IMR-90 (cell line): ENCODE data around the gene DDX46. TPM values are rescaled to one million over a fixed set of nuclear protein-coding genes. Genes with fewer than 3 reads are reported as not detected.
A peak's percentile ranks its signal among the peaks of the same experiment; 100 is the strongest.

Source experiments
- ATAC-seq: fragments of 200-7000 bp; cut with Tn5 transposase; 2 replicates; pipeline ENCODE4 v1.9.1; 2020; ENCODE audit warnings: low read depth, mild to moderate bottlenecking, moderate library complexity
- BruUV-seq: library from RNA; stranded (reverse); fragments of 400-500 nt; replicated peaks from 2 replicates; lab custom pipeline; 2021; lab: Mats Ljungman, UMichigan
- CTCF ChIA-PET: fragments of 300-600 bp; formaldehyde crosslinking; extraction: SDS; loops from one replicate; lab custom pipeline; 2021; ENCODE audit warnings: antibody characterized with exemption; lab: Yijun Ruan, JAX
- POLR2A ChIA-PET: fragments of 300-600 bp; sonication (Branson Sonifier 250); formaldehyde crosslinking; loops from one replicate; lab custom pipeline; 2022; ENCODE audit warnings: antibody characterized with exemption; ENCODE audit not compliant: unreplicated experiment; lab: Charles Lee
- DNase-seq: peaks from one replicate; pipeline ENCODE4 v3.0.0; 2013
- H2AFZ ChIP-seq: replicated peaks from 2 replicates; pipeline ENCODE3; 2013; ENCODE audit warnings: low read length, mild to moderate bottlenecking; ENCODE audit not compliant: poor library complexity
- H2AK5ac ChIP-seq: 2 replicates; pipeline ENCODE4 v1.6.1; 2013; ENCODE audit warnings: low read depth, low read length, inconsistent platforms
- H2AK9ac ChIP-seq: replicated peaks from 2 replicates; pipeline ENCODE3; 2013; ENCODE audit warnings: mild to moderate bottlenecking, low read depth, low read length, moderate library complexity; ENCODE audit not compliant: poor library complexity
- H2BK120ac ChIP-seq: 2 replicates; pipeline ENCODE4 v1.6.1; 2013; ENCODE audit warnings: low read depth, low read length, inconsistent platforms
- H2BK15ac ChIP-seq: 3 replicates; pipeline ENCODE4 v1.6.1; 2013; ENCODE audit warnings: low read depth, low read length, inconsistent platforms
- H2BK20ac ChIP-seq: 2 replicates; pipeline ENCODE4 v1.6.1; 2013; ENCODE audit warnings: low read depth, mild to moderate bottlenecking, inconsistent platforms, low read length, moderate library complexity
- H2BK5ac ChIP-seq: 2 replicates; pipeline ENCODE4 v1.6.1; 2013; ENCODE audit warnings: mild to moderate bottlenecking, low read depth, low read length, inconsistent platforms; ENCODE audit not compliant: poor library complexity, severe bottlenecking
- H3K14ac ChIP-seq: replicated peaks from 2 replicates; pipeline ENCODE4 v1.6.1; 2013; ENCODE audit warnings: low read depth, low read length, inconsistent platforms
- H3K18ac ChIP-seq: 2 replicates; pipeline ENCODE4 v1.6.1; 2013; ENCODE audit warnings: low read depth, low read length, control low read depth
- H3K23ac ChIP-seq: 2 replicates; pipeline ENCODE4 v1.6.1; 2013; ENCODE audit warnings: low read depth, low read length, inconsistent platforms
- H3K27ac ChIP-seq: 2 replicates; pipeline ENCODE4 v1.5.1; 2013; ENCODE audit warnings: mild to moderate bottlenecking, control low read depth, low read length; ENCODE audit not compliant: insufficient read depth
- H3K27me3 ChIP-seq: 2 replicates; pipeline ENCODE4 v1.6.1; 2013; ENCODE audit warnings: low read length; ENCODE audit not compliant: control insufficient read depth, insufficient read depth
- H3K36me3 ChIP-seq: 2 replicates; pipeline ENCODE4 v1.6.1; 2013; ENCODE audit warnings: low read length, mixed read lengths; ENCODE audit not compliant: control insufficient read depth, insufficient read depth
- H3K4ac ChIP-seq: 2 replicates; pipeline ENCODE4 v1.6.1; 2013; ENCODE audit warnings: low read depth, low read length, inconsistent platforms
- H3K4me1 ChIP-seq: 2 replicates; pipeline ENCODE4 v1.6.1; 2013; ENCODE audit warnings: low read length, mixed read lengths; ENCODE audit not compliant: control insufficient read depth, insufficient read depth
- H3K4me2 ChIP-seq: 2 replicates; pipeline ENCODE4 v1.6.1; 2013; ENCODE audit warnings: low read depth, mild to moderate bottlenecking, control low read depth, low read length, moderate library complexity
- H3K4me3 ChIP-seq: 2 replicates; pipeline ENCODE4 v1.5.1; 2013; ENCODE audit warnings: low read depth, mild to moderate bottlenecking, control low read depth, low read length, moderate library complexity; ENCODE audit not compliant: insufficient read depth
- H3K56ac ChIP-seq: 2 replicates; pipeline ENCODE4 v1.6.1; 2013; ENCODE audit warnings: low read length, inconsistent platforms; ENCODE audit not compliant: insufficient read depth; ENCODE audit errors: extremely low read depth
- H3K79me1 ChIP-seq, 2 experiments: 2 replicates each; pipeline ENCODE4 v1.6.1; 2013; ENCODE audit warnings: low read length in 2 of 2, inconsistent platforms in 1 of 2, low read depth in 1 of 2
- H3K9ac ChIP-seq: 2 replicates; pipeline ENCODE4 v1.6.1; 2013; ENCODE audit warnings: low read depth, low read length, control low read depth
- H3K9me1 ChIP-seq: 2 replicates; pipeline ENCODE4 v1.6.1; 2013; ENCODE audit warnings: low read length, inconsistent platforms; ENCODE audit not compliant: insufficient read depth
- H3K9me3 ChIP-seq: 2 replicates; pipeline ENCODE4 v1.6.1; 2013; ENCODE audit warnings: low read length; ENCODE audit not compliant: control insufficient read depth, insufficient read depth
- H4K20me1 ChIP-seq: 2 replicates; pipeline ENCODE4 v1.6.1; 2013; ENCODE audit warnings: low read length, inconsistent platforms; ENCODE audit not compliant: insufficient read depth
- H4K5ac ChIP-seq: 2 replicates; pipeline ENCODE4 v1.6.1; 2013; ENCODE audit warnings: mild to moderate bottlenecking, low read depth, low read length, control low read depth
- H4K8ac ChIP-seq, 2 experiments: 2 replicates each; pipeline ENCODE4 v1.6.1; 2013; ENCODE audit warnings: low read depth in 2 of 2, low read length in 2 of 2, control low read depth in 1 of 2, inconsistent platforms in 1 of 2
- H4K91ac ChIP-seq: 2 replicates; pipeline ENCODE4 v1.6.1; 2013; ENCODE audit warnings: low read depth, low read length, inconsistent platforms; ENCODE audit not compliant: insufficient read depth
- CHD1 ChIP-seq: IDR thresholded peaks from 2 replicates; pipeline ENCODE4 v1.6.1; 2012; ENCODE audit warnings: low read depth, low read length, improper control_type of control experiment
- FOS ChIP-seq: fragments of 150-350 bp; IDR thresholded peaks from 2 replicates; pipeline ENCODE4 v1.6.1; 2016; ENCODE audit warnings: low read depth, low read length
- MAFK ChIP-seq: IDR thresholded peaks from 2 replicates; pipeline ENCODE4 v1.6.1; 2012; ENCODE audit warnings: low read depth, low read length, improper control_type of control experiment
- MAZ ChIP-seq: IDR thresholded peaks from 2 replicates; pipeline ENCODE4 v1.6.1; 2012; ENCODE audit warnings: low read depth, mild to moderate bottlenecking, low read length, improper control_type of control experiment, moderate library complexity, borderline replicate concordance
- MXI1 ChIP-seq: IDR thresholded peaks from 2 replicates; pipeline ENCODE4 v1.6.1; 2012; ENCODE audit warnings: low read depth, mild to moderate bottlenecking, low read length, moderate library complexity, borderline replicate concordance
- NFE2L2 ChIP-seq: fragments of 150-350 bp; IDR thresholded peaks from 2 replicates; pipeline ENCODE4 v1.6.1; 2016; ENCODE audit warnings: low read depth, mild to moderate bottlenecking, low read length
- RAD21 ChIP-seq: IDR thresholded peaks from 2 replicates; pipeline ENCODE4 v1.6.1; 2012; ENCODE audit warnings: low read length, improper control_type of control experiment
- RCOR1 ChIP-seq: IDR thresholded peaks from 2 replicates; pipeline ENCODE4 v1.6.1; 2012; ENCODE audit warnings: mild to moderate bottlenecking, low read length, improper control_type of control experiment; ENCODE audit not compliant: insufficient replicate concordance
- WGBS, 2 experiments: methylation state at CpG; one replicate each; pipeline versions ENCODE4 v1.1.5 to v1.1.7; 2013; ENCODE audit warnings: missing lambda C conversion rate in 2 of 2; ENCODE audit not compliant: insufficient read length in 1 of 2; ENCODE audit errors: extremely low coverage in 2 of 2; 5-methylcytosine and 5-hydroxymethylcytosine counted together
- dilution Hi-C: fragments of 300-500 bp; cut with HindIII; formaldehyde crosslinking; loops from one replicate; pipeline ENCODE4 v1.14.3; 2018; ENCODE audit warnings: low sequenced_read_pairs; ENCODE audit not compliant: unreplicated experiment
- in situ Hi-C: fragments of 300-500 bp; cut with MboI; formaldehyde crosslinking; loops from 3 replicates; pipeline ENCODE4 v1.14.3; 2019; ENCODE audit warnings: low sequenced_read_pairs, inconsistent platforms, mixed read lengths
- intact Hi-C: fragments of 100-400 bp; cut with micrococcal nuclease; formaldehyde crosslinking; loops from 2 replicates; pipeline ENCODE4 v1.10.0; 2022
- polyA plus RNA-seq, 3 experiments: library from polyadenylated mRNA; depleted of rRNA; stranded (reverse); fragments of >200 nt; gene quantifications; 2 replicates each; pipeline ENCODE4 v1.2.3, GENCODE V29; 2012; ENCODE audit warnings: low replicate concordance in 1 of 3
- total RNA-seq: library from RNA; depleted of rRNA; stranded (reverse); fragments of >200 nt; gene quantifications from 2 replicates; pipeline ENCODE4 v1.2.3, GENCODE V29; 2012

DDX46 gene
- total and polyA plus RNA-seq, 2 of the 4 experiments (the other 2 are of a cell fraction): 22.5 to 26.0 TPM

DNA sequence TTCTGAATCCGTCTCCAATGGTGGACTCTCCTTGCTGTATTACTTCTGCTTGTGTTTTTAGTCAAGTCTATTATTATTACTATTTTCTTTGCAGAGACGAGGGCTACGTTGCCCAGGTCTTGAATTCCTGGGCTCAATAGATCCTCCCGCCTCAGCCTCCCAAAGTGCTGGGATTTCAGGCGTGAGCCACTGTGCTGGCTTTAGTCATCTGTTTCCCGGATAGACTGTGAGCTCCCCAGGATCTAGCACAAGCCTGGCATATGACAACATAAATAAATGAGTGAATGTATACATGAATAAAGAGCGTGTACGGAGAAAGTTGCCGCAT lies 439 bp upstream of the DDX46 start:
- H2BK20ac ChIP-seq: peak overlapping the region; percentile 53; the same call in 1 of the 2 replicates
- in situ Hi-C loops (no loop called here), intact Hi-C loops (no loop called here), dilution Hi-C loops (no loop called here)
- peak overlapping the region; percentile 99 for H2AFZ ChIP-seq
- DNase-seq (no peak), ATAC-seq (peak; percentile 56)
- peak overlapping the region; percentile 93 for H3K4me2 ChIP-seq
- no peak overlapping the region; the same call in 1 of the 2 replicates for H2AK5ac ChIP-seq
- peak overlapping the region; percentile 59 for H2AK9ac ChIP-seq
- H2BK15ac ChIP-seq: peak overlapping the region; percentile 55; the same call in 1 of the 3 replicates
- ChIA-PET POLR2A (no interaction called here), CTCF (interaction anchor here (0.6 to 1.5 kb wide), 3 partner anchors 9 to 47 kb away, joined by 3 to 8 read pairs (median 3); partner anchors contain the start of gene CAMLG)
- no peaks in the 10 kb centered on the region for H3K36me3 ChIP-seq
- H3K27ac ChIP-seq: peak overlapping the region; percentile 6; the same call in 1 of the 2 replicates
- peak; percentile 6 for TF ChIP-seq RCOR1
- no peak for TF ChIP-seq MAFK
- TF ChIP-seq MAZ: no peak
- TF ChIP-seq RAD21: no peak
- TF ChIP-seq CHD1: no peak
- no peak for TF ChIP-seq NFE2L2
- TF ChIP-seq FOS: no peak
- no peak for TF ChIP-seq MXI1
- peaks cover 3 to 21% of the 10 kb centered on the region in 2 experiments for H3K79me1 ChIP-seq
- H3K9me3 ChIP-seq: no peaks in the 10 kb centered on the region
- H3K4me1 ChIP-seq: no peaks in the 10 kb centered on the region
- peaks cover 22% of the 10 kb centered on the region for H4K20me1 ChIP-seq
- peak overlapping the region; percentile 74 for H4K91ac ChIP-seq
- peak overlapping the region; percentile 96 for H3K4me3 ChIP-seq
- no peaks in the 10 kb centered on the region for H3K27me3 ChIP-seq
- H2BK5ac ChIP-seq: peak overlapping the region; percentile 27
- H2BK120ac ChIP-seq: peak overlapping the region; percentile 61; the same call in 1 of the 2 replicates
- H3K23ac ChIP-seq: peak overlapping the region; percentile 87; the same call in 1 of the 2 replicates
- H4K8ac ChIP-seq: peak overlapping the region; percentile 29 to 96
- H4K5ac ChIP-seq: peak overlapping the region; percentile 48
- H3K9me1 ChIP-seq: no peaks in the 10 kb centered on the region
- no CpG with 5 or more reads among the region's 9 CpGs for WGBS, 2 experiments
- no peak overlapping the region for H3K18ac ChIP-seq
- H3K14ac ChIP-seq: peak overlapping the region; percentile 83
- peak overlapping the region; percentile 47 for H3K9ac ChIP-seq
- no TSS peak for BruUV-seq
- peak overlapping the region; percentile 86 for H3K4ac ChIP-seq
- 0 out of 2 replicates have a peak overlapping the region, but pooled peaks have one; percentile 68 for H3K56ac ChIP-seq
